ENCODE measurements around the gene ATRIP. TPM values are rescaled to one million over a fixed set of nuclear protein-coding genes. Genes with fewer than 3 reads are reported as not detected.
"Not testable (repeated sequence)": the region's sequence is repeated elsewhere in the genome, so short reads cannot be mapped to it uniquely, and the experiment has no call there.

Gene ATRIP
- total RNA-seq, 2 donors from 2014 or later = 7.7 to 16.5 TPM

DNA sequence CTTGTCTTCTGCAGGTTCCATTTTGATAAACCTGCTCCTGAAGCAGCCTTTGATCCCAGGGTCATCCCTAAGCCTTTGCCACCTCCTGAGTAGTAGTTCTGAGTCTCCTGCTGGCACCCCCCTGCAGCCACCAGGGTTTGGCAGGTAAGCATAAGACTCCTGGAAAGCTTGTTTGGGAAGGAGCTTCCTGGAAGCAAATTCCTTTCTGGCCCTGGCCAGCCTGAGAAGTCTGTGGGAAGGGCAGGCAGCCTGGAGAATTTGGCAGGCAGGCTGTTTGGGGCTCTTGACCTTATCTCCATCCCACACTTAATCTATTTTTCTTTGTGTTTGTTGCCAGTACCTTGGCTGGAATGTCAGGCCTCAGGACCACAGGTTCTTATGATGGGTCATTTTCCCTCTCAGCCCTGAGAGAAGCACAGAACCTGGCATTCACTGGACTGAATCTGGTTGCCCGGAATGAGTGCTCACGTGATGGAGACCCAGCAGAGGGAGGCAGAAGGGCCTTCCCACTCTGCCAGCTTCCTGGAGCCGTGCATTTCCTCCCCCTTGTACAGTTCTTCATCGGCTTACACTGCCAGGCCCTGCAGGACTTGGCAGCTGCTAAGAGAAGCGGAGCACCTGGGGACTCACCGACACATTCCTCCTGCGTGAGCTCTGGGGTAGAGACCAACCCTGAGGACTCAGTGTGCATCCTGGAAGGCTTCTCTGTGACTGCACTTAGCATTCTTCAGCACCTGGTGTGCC lies 13.4 kb downstream of the ATRIP start:
- WGBS = 77% methylated on average over 7 of the region's 7 CpGs

GRCh38 chr3:48460517-48460902 lies 14.0 kb downstream of the ATRIP start:
- Histone ChIP-seq H3K27ac (no peak overlapping the region), H3K4me3 (no peak overlapping the region), H3K9me3 (no peaks in the 10 kb centered on the region), H3K4me1 (replicated peaks) (peaks cover 8% of the 10 kb centered on the region), H3K36me3 (no peaks in the 10 kb centered on the region), H3K27me3 (replicated peaks; ENCODE audit: insufficient read depth) (no peaks in the 10 kb centered on the region)
- TF ChIP-seq POLR2A (IDR thresholded peaks at IDR 0.05) (no peak), POLR2AphosphoS5 (IDR thresholded peaks at IDR 0.05) (no peak), CTCF (IDR thresholded peaks at IDR 0.05) (no peak)
- WGBS = 91% methylated on average over 3 of the region's 3 CpGs
- intact Hi-C loops (cut with DNase I) = no loop called here
- no peak for DNase-seq (ENCODE audit: low spot score)

More for the DNA sequence above, 13.4 kb downstream of the ATRIP start:
- TF ChIP-seq POLR2AphosphoS5 (IDR thresholded peaks at IDR 0.05) = no peak
- TF ChIP-seq CTCF (IDR thresholded peaks at IDR 0.05) = no peak
- TF ChIP-seq POLR2A (IDR thresholded peaks at IDR 0.05) = no peak
- intact Hi-C loops (cut with DNase I) = loop anchor here (10.0 kb wide), 1 partner anchor 155 kb away; no protein-coding TSS in a partner anchor
- Histone ChIP-seq H3K36me3 (peaks cover 0 to 4% of the 10 kb centered on the region in 2 donors), H3K4me1 (replicated peaks) (peaks cover 4% of the 10 kb centered on the region), H3K27me3 (replicated peaks; ENCODE audit: insufficient read depth) (no peaks in the 10 kb centered on the region), H3K4me3 (no peak overlapping the region), H3K9me3 (no peaks in the 10 kb centered on the region), H3K27ac (no peak overlapping the region)
- no peak for DNase-seq (ENCODE audit: low spot score)

- H3K4me1 ChIP-seq (replicated peaks) = peaks cover 10% of the 10 kb centered on the region
- intact Hi-C loops (cut with DNase I); DNase-seq (ENCODE audit: low spot score); H3K9me3 ChIP-seq; H3K27me3 ChIP-seq (replicated peaks; ENCODE audit: insufficient read depth); H3K27ac ChIP-seq; H3K36me3 ChIP-seq; H3K4me3 ChIP-seq: not testable (repeated sequence)
- WGBS = 79% methylated on average over 7 of the region's 7 CpGs
These were observed 15.2 kb downstream of the ATRIP start for GRCh38 chr3:48461767-48462166.

DNA sequence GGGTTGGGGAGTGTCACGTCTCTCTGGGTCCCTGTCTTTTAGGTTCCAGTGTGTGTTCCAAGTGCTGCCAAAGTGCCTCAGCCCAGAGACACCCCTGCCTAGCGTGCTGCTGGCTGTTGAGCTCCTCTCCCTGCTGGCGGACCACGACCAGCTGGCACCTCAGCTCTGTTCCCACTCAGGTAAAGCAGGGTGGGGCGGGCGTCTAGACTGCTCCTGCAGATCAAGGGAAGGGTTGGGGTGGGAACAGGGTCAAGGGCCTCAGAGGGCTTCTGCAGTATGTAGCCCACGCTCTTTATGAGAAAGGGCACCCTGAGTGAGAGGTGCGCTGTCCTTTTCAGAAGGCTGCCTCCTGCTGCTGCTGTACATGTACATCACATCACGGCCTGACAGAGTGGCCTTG lies 17.2 kb downstream of the ATRIP start:
- H3K36me3 ChIP-seq = peaks cover 0 to 2% of the 10 kb centered on the region in 2 donors
- no peaks in the 10 kb centered on the region for H3K9me3 ChIP-seq
- 74% methylated on average over 9 of the region's 9 CpGs for WGBS

DNA sequence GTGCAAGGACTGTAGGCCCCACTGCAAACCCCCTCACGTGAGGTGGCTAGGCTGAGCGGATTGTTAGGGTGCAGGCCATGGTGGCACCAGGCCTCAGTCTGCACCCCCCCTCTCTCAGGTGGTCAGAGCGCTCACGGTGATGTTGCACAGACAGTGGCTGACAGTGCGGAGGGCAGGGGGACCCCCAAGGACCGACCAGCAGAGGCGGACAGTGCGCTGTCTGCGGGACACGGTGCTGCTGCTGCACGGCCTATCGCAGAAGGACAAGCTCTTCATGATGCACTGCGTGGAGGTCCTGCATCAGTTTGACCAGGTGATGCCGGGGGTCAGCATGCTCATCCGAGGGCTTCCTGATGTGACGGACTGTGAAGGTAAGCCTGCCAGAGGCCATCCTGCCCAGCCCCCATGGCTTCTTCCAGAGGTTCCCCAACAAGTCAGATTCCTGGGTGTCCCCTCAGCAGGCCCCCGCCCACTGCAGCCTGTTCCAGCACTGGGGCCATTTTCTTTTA lies 18.2 kb downstream of the ATRIP start:
- Histone ChIP-seq H3K36me3 (peaks cover 0 to 7% of the 10 kb centered on the region in 2 donors), H3K27ac (peak overlapping the region; percentile 99 to 100), H3K4me3 (no peak overlapping the region), H3K4me1 (replicated peaks) (peaks cover 39% of the 10 kb centered on the region), H3K9me3 (no peaks in the 10 kb centered on the region), H3K27me3 (replicated peaks; ENCODE audit: insufficient read depth) (no peaks in the 10 kb centered on the region)
- TF ChIP-seq CTCF (IDR thresholded peaks at IDR 0.05) (no peak), POLR2AphosphoS5 (IDR thresholded peaks at IDR 0.05) (no peak)
- 92% methylated on average over 17 of the region's 17 CpGs for WGBS
- DNase-seq (ENCODE audit: low spot score) = peak; percentile 25
- intact Hi-C loops (cut with DNase I) = loop anchor here (1.0 to 5.0 kb wide), 3 partner anchors 42 to 133 kb away; partner anchors contain the start of gene COL7A1

More for the DNA sequence above, 17.2 kb downstream of the ATRIP start:
- intact Hi-C loops (cut with DNase I) = loop anchor here (2.0 kb wide), 1 partner anchor 43 kb away; no protein-coding TSS in a partner anchor
- DNase-seq (ENCODE audit: low spot score) = no peak
- Histone ChIP-seq H3K27ac (peak overlapping the region; percentile 36 to 99), H3K27me3 (replicated peaks; ENCODE audit: insufficient read depth) (no peaks in the 10 kb centered on the region), H3K4me3 (no peak overlapping the region), H3K4me1 (replicated peaks) (peaks cover 30% of the 10 kb centered on the region)
- no peak for TF ChIP-seq POLR2AphosphoS5 (IDR thresholded peaks at IDR 0.05)
- TF ChIP-seq POLR2A (IDR thresholded peaks at IDR 0.05) = no peak
- TF ChIP-seq CTCF (IDR thresholded peaks at IDR 0.05) = no peak

Measured in prostate gland (tissue), 2 donors.